Measurements from ENCODE around the gene KERA. TPM values are rescaled to one million over a fixed set of nuclear protein-coding genes. Genes with fewer than 3 reads are reported as not detected.

The KERA gene
- total RNA-seq, 1 donor from 2014 or later, result not detected

DNA sequence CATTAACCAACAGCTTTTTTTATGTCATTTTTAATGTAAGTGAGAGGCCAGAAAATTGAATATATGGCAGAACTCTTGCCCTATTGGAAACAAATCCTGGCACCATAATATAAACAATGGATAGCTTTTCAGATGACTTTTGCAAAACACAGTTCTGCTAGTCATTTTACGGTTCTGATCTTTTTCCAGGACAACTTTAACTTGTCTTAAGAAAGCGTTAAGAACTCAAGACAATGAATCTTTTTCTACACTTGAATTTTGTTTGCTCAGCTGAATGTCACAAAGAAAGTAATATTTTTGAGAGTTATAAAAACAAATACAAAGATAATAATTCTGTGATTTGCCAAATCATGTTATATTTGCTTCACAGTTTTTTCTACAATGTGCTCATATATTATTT, 13.2 kb downstream of the KERA start:
- no peak overlapping the region for H3K27ac ChIP-seq
- no peaks in the 10 kb centered on the region for H3K4me1 ChIP-seq
- intact Hi-C loops (cut with DNase I), result no loop called here
- TF ChIP-seq, protein P1, sequence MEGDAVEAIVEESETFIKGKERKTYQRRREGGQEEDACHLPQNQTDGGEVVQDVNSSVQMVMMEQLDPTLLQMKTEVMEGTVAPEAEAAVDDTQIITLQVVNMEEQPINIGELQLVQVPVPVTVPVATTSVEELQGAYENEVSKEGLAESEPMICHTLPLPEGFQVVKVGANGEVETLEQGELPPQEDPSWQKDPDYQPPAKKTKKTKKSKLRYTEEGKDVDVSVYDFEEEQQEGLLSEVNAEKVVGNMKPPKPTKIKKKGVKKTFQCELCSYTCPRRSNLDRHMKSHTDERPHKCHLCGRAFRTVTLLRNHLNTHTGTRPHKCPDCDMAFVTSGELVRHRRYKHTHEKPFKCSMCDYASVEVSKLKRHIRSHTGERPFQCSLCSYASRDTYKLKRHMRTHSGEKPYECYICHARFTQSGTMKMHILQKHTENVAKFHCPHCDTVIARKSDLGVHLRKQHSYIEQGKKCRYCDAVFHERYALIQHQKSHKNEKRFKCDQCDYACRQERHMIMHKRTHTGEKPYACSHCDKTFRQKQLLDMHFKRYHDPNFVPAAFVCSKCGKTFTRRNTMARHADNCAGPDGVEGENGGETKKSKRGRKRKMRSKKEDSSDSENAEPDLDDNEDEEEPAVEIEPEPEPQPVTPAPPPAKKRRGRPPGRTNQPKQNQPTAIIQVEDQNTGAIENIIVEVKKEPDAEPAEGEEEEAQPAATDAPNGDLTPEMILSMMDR (IDR thresholded peaks at IDR 0.05), result no peak
- ATAC-seq (no peak), DNase-seq (no peak)
- no peaks in the 10 kb centered on the region for H3K9me3 ChIP-seq
- H3K27me3 ChIP-seq, result no peaks in the 10 kb centered on the region
- H3K36me3 ChIP-seq, result no peaks in the 10 kb centered on the region
- H3K4me3 ChIP-seq, result no peak overlapping the region

DNA sequence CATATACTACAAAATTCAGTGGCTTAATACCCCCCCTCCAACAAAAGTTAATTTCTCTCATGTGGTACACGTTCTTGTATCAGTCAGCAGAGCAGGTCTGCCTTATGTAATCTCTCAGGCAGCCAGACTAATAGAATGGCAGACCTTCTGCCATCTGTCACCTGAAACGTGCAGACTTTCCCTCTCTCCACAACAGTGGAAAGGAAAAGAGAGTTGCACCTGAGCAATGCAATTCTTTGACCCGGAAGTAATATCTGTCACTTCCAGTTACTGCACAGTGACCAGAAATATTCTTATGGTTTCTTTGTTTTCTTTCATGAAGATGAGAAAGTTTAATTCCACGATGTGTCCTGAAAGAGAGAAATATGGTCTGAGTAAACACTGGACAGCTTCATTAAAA, 14.4 kb downstream of the KERA start:
- TF ChIP-seq, protein P1 (IDR thresholded peaks at IDR 0.05), result no peak
- Histone ChIP-seq H3K36me3 (no peaks in the 10 kb centered on the region), H3K27me3 (no peaks in the 10 kb centered on the region), H3K9me3 (no peaks in the 10 kb centered on the region), H3K4me1 (no peaks in the 10 kb centered on the region), H3K4me3 (no peak overlapping the region), H3K27ac (no peak overlapping the region)
- DNase-seq, result no peak
- intact Hi-C loops (cut with DNase I), result no loop called here
- no peak for ATAC-seq

DNA sequence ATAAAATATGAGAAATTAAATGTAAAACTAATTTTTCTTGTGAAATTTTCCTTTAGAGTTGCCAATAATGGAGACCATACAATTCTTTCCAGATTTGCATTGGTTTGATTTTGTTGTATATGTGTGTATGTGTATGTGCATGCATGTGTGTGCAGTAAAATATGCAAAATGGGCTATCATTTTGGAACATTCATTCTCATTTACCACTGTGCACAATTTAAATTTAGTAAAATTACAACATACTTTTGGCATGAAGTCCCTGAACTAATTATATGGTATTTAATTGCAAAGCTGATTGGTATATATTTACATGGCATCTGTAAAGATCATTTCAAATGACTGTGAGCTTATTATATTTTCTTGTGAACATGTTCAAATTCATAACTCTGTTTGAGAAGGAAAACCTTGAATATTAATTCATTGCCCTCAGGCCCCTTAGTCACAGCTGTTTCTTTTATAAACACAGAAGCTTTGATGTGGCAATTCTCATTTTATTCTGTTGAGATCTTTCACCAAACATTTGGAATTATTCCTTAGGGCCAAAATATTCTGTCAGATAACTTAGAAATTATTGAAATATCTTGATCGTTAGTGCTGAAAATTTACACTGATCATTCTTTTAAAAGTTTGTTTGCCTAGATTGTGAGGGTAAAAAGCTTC, 17.6 kb downstream of the KERA start:
- DNase-seq, result no peak
- TF ChIP-seq, protein P1 (IDR thresholded peaks at IDR 0.05), result no peak
- no peaks in the 10 kb centered on the region for H3K9me3 ChIP-seq
- no peaks in the 10 kb centered on the region for H3K4me1 ChIP-seq
- H3K27me3 ChIP-seq, result no peaks in the 10 kb centered on the region
- no peak for ATAC-seq
- no peaks in the 10 kb centered on the region for H3K36me3 ChIP-seq
- H3K27ac ChIP-seq, result no peak overlapping the region
- intact Hi-C loops (cut with DNase I), result no loop called here
- H3K4me3 ChIP-seq, result no peak overlapping the region

DNA sequence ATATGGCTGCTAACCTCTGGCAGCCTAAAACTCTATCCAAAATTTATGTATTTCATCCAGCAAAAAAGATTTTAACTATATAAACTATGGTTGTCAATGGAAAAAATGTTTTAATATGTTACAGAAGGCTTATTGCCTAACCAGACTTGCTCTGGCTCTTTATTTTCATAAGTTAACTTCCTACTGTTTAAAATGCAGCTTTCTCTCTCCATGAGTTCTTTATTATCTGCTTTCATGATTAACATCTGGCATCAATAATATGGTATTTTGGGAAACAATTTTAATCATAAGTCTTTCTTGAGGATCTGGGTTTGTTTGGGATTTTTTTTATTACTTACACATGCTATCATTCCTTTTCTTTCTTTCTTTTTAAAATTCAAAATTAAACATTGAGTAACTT, 20.5 kb downstream of the KERA start:
- DNase-seq (no peak), ATAC-seq (no peak)
- Histone ChIP-seq H3K27ac (no peak overlapping the region), H3K9me3 (no peaks in the 10 kb centered on the region), H3K4me3 (no peak overlapping the region), H3K36me3 (no peaks in the 10 kb centered on the region), H3K4me1 (no peaks in the 10 kb centered on the region), H3K27me3 (no peaks in the 10 kb centered on the region)
- intact Hi-C loops (cut with DNase I), result no loop called here
- TF ChIP-seq, protein P1 (IDR thresholded peaks at IDR 0.05), result no peak

DNA sequence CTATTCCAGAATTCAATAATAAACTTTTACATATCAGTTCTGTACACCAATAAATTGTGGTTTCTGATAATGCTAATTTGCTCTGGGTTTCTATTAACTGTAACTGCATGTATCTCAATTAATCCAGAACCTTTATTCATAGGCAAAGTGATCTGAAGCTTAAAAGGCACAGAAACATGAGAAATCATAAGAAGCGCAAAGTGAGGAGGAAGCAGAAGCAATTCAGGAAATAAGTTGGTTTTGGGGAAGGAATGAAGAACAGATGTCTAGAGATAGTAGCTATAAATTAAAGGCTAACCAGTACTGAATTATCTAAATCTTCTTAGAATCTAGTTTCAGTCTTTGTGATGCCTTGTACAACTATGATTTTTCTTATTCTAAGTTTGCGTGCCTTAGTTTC, 24.6 kb downstream of the KERA start:
- Histone ChIP-seq H3K4me1 (no peaks in the 10 kb centered on the region), H3K36me3 (no peaks in the 10 kb centered on the region), H3K27me3 (no peaks in the 10 kb centered on the region), H3K27ac (no peak overlapping the region), H3K9me3 (no peaks in the 10 kb centered on the region), H3K4me3 (no peak overlapping the region)
- no peak for DNase-seq
- TF ChIP-seq, protein P1 (IDR thresholded peaks at IDR 0.05), result no peak
- ATAC-seq, result no peak
- intact Hi-C loops (cut with DNase I), result no loop called here
